Measurements from ENCODE around the gene NLGN1.
A peak's percentile ranks its signal among the peaks of the same experiment; 100 is the strongest.

NLGN1 gene

GRCh38 chr3:173870976-173871375 is 473.4 kb downstream of the NLGN1 start:
- no peak overlapping the region for H3K4me3 ChIP-seq (ENCODE audit: low read depth, low read length, poor library complexity, severe bottlenecking)
- no peaks in the 10 kb centered on the region for H3K9me3 ChIP-seq (ENCODE audit: low read length)
- H3K9ac ChIP-seq (ENCODE audit: low read length): no peak overlapping the region
- no peaks in the 10 kb centered on the region for H3K36me3 ChIP-seq (ENCODE audit: insufficient read depth, low read length)
- no peak overlapping the region for H3K4me2 ChIP-seq (ENCODE audit: low read length)
- H3F3A ChIP-seq (ENCODE audit: insufficient read depth, low read length): no peaks in the 10 kb centered on the region
- H3K9me2 ChIP-seq (ENCODE audit: low read depth, low read length): no peaks in the 10 kb centered on the region
- no peak overlapping the region for H2AFZ ChIP-seq (ENCODE audit: low read length)
- no peaks in the 10 kb centered on the region for H3K79me2 ChIP-seq (ENCODE audit: insufficient read depth, low read length)
- H3K27ac ChIP-seq (ENCODE audit: low read depth, low read length, poor library complexity, severe bottlenecking): no peak overlapping the region
- H4K20me1 ChIP-seq (ENCODE audit: insufficient read depth, low read length): no peaks in the 10 kb centered on the region
- peaks cover 80% of the 10 kb centered on the region for H3K4me1 ChIP-seq (ENCODE audit: insufficient read depth, low read length, severe bottlenecking)
- no peak for TF ChIP-seq EZH2 (IDR thresholded peaks at IDR 0.05; ENCODE audit: borderline replicate concordance, low read length)
- H3K27me3 ChIP-seq (ENCODE audit: insufficient read depth, low read length): no peaks in the 10 kb centered on the region

GRCh38 chr3:173875790-173876189 is 478.2 kb downstream of the NLGN1 start:
- Histone ChIP-seq H4K20me1 (ENCODE audit: insufficient read depth, low read length) (no peaks in the 10 kb centered on the region), H3F3A (ENCODE audit: insufficient read depth, low read length) (no peaks in the 10 kb centered on the region), H3K4me1 (ENCODE audit: insufficient read depth, low read length, severe bottlenecking) (peaks cover 41% of the 10 kb centered on the region), H3K4me2 (ENCODE audit: low read length) (no peak overlapping the region), H3K27me3 (ENCODE audit: insufficient read depth, low read length) (no peaks in the 10 kb centered on the region), H3K79me2 (ENCODE audit: insufficient read depth, low read length) (no peaks in the 10 kb centered on the region), H3K4me3 (ENCODE audit: low read depth, low read length, poor library complexity, severe bottlenecking) (no peak overlapping the region), H3K27ac (ENCODE audit: low read depth, low read length, poor library complexity, severe bottlenecking) (no peak overlapping the region), H3K9me3 (ENCODE audit: low read length) (no peaks in the 10 kb centered on the region), H3K36me3 (ENCODE audit: insufficient read depth, low read length) (no peaks in the 10 kb centered on the region), H2AFZ (ENCODE audit: low read length) (no peak overlapping the region), H3K9me2 (ENCODE audit: low read depth, low read length) (no peaks in the 10 kb centered on the region), H3K9ac (ENCODE audit: low read length) (no peak overlapping the region)
- no peak for TF ChIP-seq CTCF (IDR thresholded peaks at IDR 0.05; ENCODE audit: low read length)
- TF ChIP-seq EZH2 (IDR thresholded peaks at IDR 0.05; ENCODE audit: borderline replicate concordance, low read length): no peak

- no peaks in the 10 kb centered on the region for H3K27me3 ChIP-seq (ENCODE audit: insufficient read depth, low read length)
- no peaks in the 10 kb centered on the region for H3F3A ChIP-seq (ENCODE audit: insufficient read depth, low read length)
- no peaks in the 10 kb centered on the region for H3K9me3 ChIP-seq (ENCODE audit: low read length)
- TF ChIP-seq CTCF (IDR thresholded peaks at IDR 0.05; ENCODE audit: low read length) (0 out of 2 replicates have a peak, but pooled peaks have one; percentile 7), EZH2 (IDR thresholded peaks at IDR 0.05; ENCODE audit: borderline replicate concordance, low read length) (no peak)
- H3K4me3 ChIP-seq (ENCODE audit: low read depth, low read length, poor library complexity, severe bottlenecking): no peak overlapping the region
- no peaks in the 10 kb centered on the region for H3K9me2 ChIP-seq (ENCODE audit: low read depth, low read length)
- H3K9ac ChIP-seq (ENCODE audit: low read length): no peak overlapping the region
- no peaks in the 10 kb centered on the region for H3K36me3 ChIP-seq (ENCODE audit: insufficient read depth, low read length)
- no peaks in the 10 kb centered on the region for H3K79me2 ChIP-seq (ENCODE audit: insufficient read depth, low read length)
- peaks cover 34% of the 10 kb centered on the region for H3K4me1 ChIP-seq (ENCODE audit: insufficient read depth, low read length, severe bottlenecking)
- H4K20me1 ChIP-seq (ENCODE audit: insufficient read depth, low read length): no peaks in the 10 kb centered on the region
- H2AFZ ChIP-seq (ENCODE audit: low read length): no peak overlapping the region
- H3K27ac ChIP-seq (ENCODE audit: low read depth, low read length, poor library complexity, severe bottlenecking): no peak overlapping the region
- H3K4me2 ChIP-seq (ENCODE audit: low read length): no peak overlapping the region
Measured at GRCh38 chr3:173876476-173876875, 478.9 kb downstream of the NLGN1 start.

- no peaks in the 10 kb centered on the region for H3K9me2 ChIP-seq (ENCODE audit: low read depth, low read length)
- no peak overlapping the region for H3K4me3 ChIP-seq (ENCODE audit: low read depth, low read length, poor library complexity, severe bottlenecking)
- no peaks in the 10 kb centered on the region for H3F3A ChIP-seq (ENCODE audit: insufficient read depth, low read length)
- no peak overlapping the region for H3K27ac ChIP-seq (ENCODE audit: low read depth, low read length, poor library complexity, severe bottlenecking)
- H4K20me1 ChIP-seq (ENCODE audit: insufficient read depth, low read length): no peaks in the 10 kb centered on the region
- no peak overlapping the region for H3K4me2 ChIP-seq (ENCODE audit: low read length)
- H3K4me1 ChIP-seq (ENCODE audit: insufficient read depth, low read length, severe bottlenecking): peaks cover 36% of the 10 kb centered on the region
- no peak overlapping the region for H3K9ac ChIP-seq (ENCODE audit: low read length)
- no peaks in the 10 kb centered on the region for H3K36me3 ChIP-seq (ENCODE audit: insufficient read depth, low read length)
- TF ChIP-seq CTCF (IDR thresholded peaks at IDR 0.05; ENCODE audit: low read length) (no peak), EZH2 (IDR thresholded peaks at IDR 0.05; ENCODE audit: borderline replicate concordance, low read length) (no peak)
- no peaks in the 10 kb centered on the region for H3K9me3 ChIP-seq (ENCODE audit: low read length)
- H2AFZ ChIP-seq (ENCODE audit: low read length): no peak overlapping the region
- H3K79me2 ChIP-seq (ENCODE audit: insufficient read depth, low read length): no peaks in the 10 kb centered on the region
- H3K27me3 ChIP-seq (ENCODE audit: insufficient read depth, low read length): no peaks in the 10 kb centered on the region
Measured at GRCh38 chr3:173887888-173888287, 490.3 kb downstream of the NLGN1 start.

Data from OCI-LY1 (cell line).